Heart left ventricle (tissue), 13 donors: ENCODE measurements around the gene CD209.

Experiments used
- POLR2A ChIP-seq, 2 donors: fragments of 450-650 bp; IDR thresholded peaks; one replicate each; pipeline ENCODE4 v1.6.1; 2017; ENCODE audit warnings: antibody characterized with exemption in 2 of 2, mild to moderate bottlenecking in 2 of 2, moderate library complexity in 2 of 2
- TF ChIP-seq, protein P1 (sequence below), 12 donors: fragments of 200-600 bp; sonication (generic) in 4 of 12; IDR thresholded peaks; one replicate each; pipeline versions ENCODE4 v1.5.0 to v1.8.0; 2018 to 2022; ENCODE audit warnings: antibody characterized with exemption in 12 of 12, mild to moderate bottlenecking in 5 of 12
- donor health status: ischemic (EF 13 %, LVEDD 7.1; RV severe dilation, severe dysfunction).
- donor health status: DM: no; HTN: yes; CAD: no.
- donor health status: DM: no; HTN: no; CAD: no.
- donor health status: ischemic (EF 25% LVEDD 6.9; RV normal size, moderate dysfunction).
- donor health status: ischemic (EF 25% LVEDD 5.7; RV mildly dilated, moderate dysfunction).
- donor health status: ischemic (EF 35%, LVEDD 5.7; RV mildly dilated, moderate dysfunction).
- donor health status: nonischemic (EF 11% LVEDD 7.7; RV severe dilation, severe dysfunction).
- donor health status: DM: yes; HTN: yes; CAD: no.
- donor health status: PGD.
- donor health status: ischemic (EF 29% LVEDD 5.4; RV normal size, mild dysfunction).
- donor health status: nonischemic (EF 23%, LVEDD 6.1; RV moderate dilation, normal function).

DNA sequence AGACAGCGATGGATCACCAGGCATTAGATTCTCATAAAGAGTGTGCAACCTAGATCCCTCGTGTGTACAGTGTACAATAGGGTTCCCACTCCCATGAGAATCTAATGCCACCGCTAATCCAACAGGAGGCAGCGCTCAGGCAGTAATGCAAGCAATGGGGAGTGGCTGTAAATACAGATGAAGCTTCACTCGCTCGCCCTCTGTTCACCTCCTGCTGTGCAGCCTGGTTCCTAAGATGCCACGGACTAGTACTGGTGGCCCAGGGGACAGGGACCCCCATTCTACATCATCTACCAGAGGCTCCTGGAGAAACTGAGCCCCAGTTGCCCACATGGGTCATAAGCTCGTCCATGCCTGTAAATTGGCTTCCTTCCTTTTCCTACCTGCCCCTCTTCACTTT lies 23.7 kb upstream of the CD209 start:
- TF ChIP-seq, protein P1, sequence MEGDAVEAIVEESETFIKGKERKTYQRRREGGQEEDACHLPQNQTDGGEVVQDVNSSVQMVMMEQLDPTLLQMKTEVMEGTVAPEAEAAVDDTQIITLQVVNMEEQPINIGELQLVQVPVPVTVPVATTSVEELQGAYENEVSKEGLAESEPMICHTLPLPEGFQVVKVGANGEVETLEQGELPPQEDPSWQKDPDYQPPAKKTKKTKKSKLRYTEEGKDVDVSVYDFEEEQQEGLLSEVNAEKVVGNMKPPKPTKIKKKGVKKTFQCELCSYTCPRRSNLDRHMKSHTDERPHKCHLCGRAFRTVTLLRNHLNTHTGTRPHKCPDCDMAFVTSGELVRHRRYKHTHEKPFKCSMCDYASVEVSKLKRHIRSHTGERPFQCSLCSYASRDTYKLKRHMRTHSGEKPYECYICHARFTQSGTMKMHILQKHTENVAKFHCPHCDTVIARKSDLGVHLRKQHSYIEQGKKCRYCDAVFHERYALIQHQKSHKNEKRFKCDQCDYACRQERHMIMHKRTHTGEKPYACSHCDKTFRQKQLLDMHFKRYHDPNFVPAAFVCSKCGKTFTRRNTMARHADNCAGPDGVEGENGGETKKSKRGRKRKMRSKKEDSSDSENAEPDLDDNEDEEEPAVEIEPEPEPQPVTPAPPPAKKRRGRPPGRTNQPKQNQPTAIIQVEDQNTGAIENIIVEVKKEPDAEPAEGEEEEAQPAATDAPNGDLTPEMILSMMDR (IDR thresholded peaks at IDR 0.05): no peak
- no peak for TF ChIP-seq POLR2A (IDR thresholded peaks at IDR 0.05)
